GM18867 (cell line): ENCODE measurements around the gene NMU.
"Not testable (repeated sequence)": the region's sequence is repeated elsewhere in the genome, so short reads cannot be mapped to it uniquely, and the experiment has no call there.

Experiments used
- ATAC-seq: cut with Tn5 transposase; IDR thresholded peaks from one replicate; pipeline ENCODE4 v1.9.1; 2021; ENCODE audit warnings: mild to moderate bottlenecking, moderate library complexity; ENCODE audit not compliant: unreplicated experiment

The NMU gene

DNA sequence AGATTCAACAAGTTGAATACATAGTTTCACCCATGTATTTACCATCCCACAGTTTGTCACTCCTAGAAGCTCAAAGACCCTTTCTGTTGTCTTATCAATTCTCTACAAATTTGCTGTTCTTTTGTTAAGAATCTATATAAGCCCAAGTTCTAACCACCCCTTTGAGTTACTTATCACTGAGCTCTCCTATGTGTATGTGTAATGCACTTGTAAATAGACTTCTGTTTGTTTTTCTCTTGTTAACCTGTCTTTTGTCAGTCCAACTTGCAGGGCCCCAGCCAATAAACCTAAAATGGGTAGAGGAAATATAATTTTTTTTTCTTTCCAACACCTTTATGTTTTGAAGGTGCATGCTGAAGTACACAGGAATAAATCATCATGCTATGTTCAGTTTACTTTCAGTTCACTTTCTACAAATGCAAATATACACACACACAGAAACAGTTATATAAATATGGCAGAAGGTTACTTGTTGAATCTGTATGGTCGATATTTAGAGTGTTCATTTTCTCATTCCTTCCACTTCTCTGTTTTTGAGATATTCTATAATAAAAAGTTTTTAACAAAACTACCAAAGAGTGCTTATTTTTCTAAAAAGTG is 67.1 kb downstream of the NMU start:
- peak; percentile 97 for ATAC-seq

GRCh38 chr4:55561889-55562288 is 74.2 kb downstream of the NMU start:
- peak; percentile 100 for ATAC-seq

DNA sequence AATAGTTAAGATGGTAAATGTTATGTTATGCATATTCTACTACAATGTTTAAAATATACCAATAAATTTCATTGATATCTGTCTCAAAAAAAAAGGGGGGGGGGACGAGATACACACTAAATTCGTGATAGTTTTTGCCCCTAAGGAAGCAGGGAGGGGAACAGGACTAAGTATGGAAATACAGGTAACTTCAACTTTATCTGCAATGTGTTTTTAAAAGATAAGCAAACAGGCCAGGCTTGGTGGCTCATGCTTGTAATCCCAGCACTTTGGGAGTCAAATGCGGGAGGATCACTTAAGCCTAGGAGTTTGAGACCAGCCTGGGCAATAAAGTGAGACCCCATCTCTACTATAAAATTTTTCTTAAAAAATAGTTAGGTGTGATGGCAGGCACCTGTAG is 76.0 kb downstream of the NMU start:
- no peak for ATAC-seq

GRCh38 chr4:55554453-55555030 is 81.6 kb downstream of the NMU start:
- no peak for ATAC-seq

GRCh38 chr4:55553441-55554201 is 82.5 kb downstream of the NMU start:
- peak; percentile 94 for ATAC-seq

- not testable (repeated sequence) for ATAC-seq
Observed at GRCh38 chr4:55551964-55552363, 84.1 kb downstream of the NMU start.

DNA sequence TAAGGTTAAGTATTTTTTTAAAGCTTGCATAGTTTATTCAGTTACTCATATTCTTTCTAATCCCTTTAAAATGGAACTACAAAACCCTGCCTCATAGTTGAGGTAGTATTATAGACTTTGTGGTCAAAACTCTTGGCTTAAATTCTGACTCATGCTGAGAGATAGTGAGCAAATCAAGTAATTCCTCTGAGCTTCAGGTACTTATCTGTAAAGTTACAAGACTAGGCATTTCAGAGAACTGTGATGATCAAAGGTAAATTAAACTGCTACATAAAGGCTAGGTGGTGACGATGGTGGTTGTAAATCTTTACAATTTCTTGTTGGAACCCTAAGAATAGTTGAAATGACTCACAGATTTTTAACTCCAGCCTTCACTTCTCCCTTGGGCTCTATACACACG is 86.2 kb downstream of the NMU start:
- no peak for ATAC-seq

DNA sequence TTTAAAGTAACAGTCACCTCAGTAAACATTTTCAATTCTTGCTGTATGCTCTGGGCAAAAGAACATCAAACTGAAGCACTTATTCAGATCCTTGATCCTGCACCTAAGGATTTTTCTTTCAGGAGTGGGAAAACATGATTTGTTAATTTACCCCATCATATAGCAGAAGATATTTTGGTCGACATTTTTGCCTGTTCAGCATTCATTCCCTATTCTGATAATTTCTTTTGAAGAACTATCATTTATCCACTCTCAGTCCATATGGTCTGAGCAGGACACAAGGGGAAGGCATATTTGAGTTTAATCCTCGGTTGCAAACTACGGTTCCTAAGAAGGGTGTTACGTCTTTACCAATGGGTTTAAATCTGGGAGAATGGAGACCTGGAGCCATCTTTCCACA is 88.2 kb downstream of the NMU start:
- ATAC-seq: no peak

GRCh38 chr4:55547466-55547770 is 88.7 kb downstream of the NMU start:
- no peak for ATAC-seq

- ATAC-seq: peak; percentile 79
Observed at GRCh38 chr4:55546756-55547465, 89.2 kb downstream of the NMU start, which contains the start of gene CLOCK. CLOCK (minus strand) TSS chr4:55546909; CDS start chr4:55482785, 64,124 bp downstream.

- ATAC-seq: peak; percentile 49
Observed at GRCh38 chr4:55546506-55546755, 89.7 kb downstream of the NMU start.

- ATAC-seq: peak; percentile 45
Observed at GRCh38 chr4:55545641-55546505, 90.2 kb downstream of the NMU start.
